GM10266 (cell line): Measurements from ENCODE around the gene REG3G.

Source experiments
- DNase-seq: peaks from one replicate; pipeline ENCODE4 v3.0.0; 2012; ENCODE audit errors: extremely low spot score
- TF ChIP-seq, protein P1 (sequence below): IDR thresholded peaks from 2 replicates; pipeline ENCODE4 v1.5.1; 2012; ENCODE audit warnings: mild to moderate bottlenecking, low read depth; ENCODE audit not compliant: control insufficient read depth, insufficient read depth; ENCODE audit errors: missing control alignments

REG3G gene

DNA sequence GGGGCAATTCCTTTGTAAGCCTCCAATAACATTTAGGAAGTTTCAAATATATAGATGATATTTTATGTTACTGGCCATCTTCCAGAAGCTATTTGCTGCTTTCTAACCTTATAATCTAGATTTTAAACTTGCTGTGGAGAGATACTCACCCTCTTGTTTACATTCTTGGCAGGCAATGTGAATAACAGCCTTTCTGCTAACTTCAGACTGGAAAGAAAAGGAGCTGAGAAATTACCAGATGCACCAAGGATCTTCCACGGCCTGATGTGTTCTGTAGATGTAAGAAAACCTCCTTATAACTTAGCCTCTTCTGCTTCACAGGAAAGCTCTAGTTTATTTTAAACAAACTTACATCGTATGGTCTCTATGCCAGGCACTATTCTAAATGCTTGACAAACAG lies 45.6 kb downstream of the REG3G start:
- TF ChIP-seq, protein P1, sequence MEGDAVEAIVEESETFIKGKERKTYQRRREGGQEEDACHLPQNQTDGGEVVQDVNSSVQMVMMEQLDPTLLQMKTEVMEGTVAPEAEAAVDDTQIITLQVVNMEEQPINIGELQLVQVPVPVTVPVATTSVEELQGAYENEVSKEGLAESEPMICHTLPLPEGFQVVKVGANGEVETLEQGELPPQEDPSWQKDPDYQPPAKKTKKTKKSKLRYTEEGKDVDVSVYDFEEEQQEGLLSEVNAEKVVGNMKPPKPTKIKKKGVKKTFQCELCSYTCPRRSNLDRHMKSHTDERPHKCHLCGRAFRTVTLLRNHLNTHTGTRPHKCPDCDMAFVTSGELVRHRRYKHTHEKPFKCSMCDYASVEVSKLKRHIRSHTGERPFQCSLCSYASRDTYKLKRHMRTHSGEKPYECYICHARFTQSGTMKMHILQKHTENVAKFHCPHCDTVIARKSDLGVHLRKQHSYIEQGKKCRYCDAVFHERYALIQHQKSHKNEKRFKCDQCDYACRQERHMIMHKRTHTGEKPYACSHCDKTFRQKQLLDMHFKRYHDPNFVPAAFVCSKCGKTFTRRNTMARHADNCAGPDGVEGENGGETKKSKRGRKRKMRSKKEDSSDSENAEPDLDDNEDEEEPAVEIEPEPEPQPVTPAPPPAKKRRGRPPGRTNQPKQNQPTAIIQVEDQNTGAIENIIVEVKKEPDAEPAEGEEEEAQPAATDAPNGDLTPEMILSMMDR, result no peak
- no peak for DNase-seq
